NCI-H1417 (cell line): Measurements from ENCODE around the gene SLC25A24.
"Not testable (repeated sequence)": the region's sequence is repeated elsewhere in the genome, so short reads cannot be mapped to it uniquely, and the experiment has no call there.

Experiments
- DNase-seq, 3 experiments: peaks; one replicate each; lab custom pipeline; 2025; lab: John Stamatoyannopoulos, UW

SLC25A24 gene

DNA sequence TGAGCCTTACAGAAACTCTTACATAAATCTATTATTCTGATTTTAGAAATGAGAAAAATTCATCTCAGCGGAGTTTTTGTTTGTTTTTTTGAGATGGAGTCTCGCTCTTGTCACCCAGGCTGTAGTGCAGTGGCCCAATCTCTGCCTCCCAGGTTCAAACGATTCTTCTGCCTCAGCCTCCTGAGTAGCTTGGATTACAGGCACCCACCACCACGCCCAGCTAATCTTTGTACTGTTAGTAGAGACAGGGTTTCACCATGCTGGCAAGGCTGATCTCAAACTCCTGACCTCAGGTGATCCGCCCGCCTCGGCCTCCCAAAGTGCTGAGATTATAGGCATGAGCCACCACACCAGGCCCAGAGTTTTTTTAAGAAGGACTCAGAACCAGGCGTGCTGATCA, 60.6 kb downstream of the SLC25A24 start:
- not testable (repeated sequence) for DNase-seq

DNA sequence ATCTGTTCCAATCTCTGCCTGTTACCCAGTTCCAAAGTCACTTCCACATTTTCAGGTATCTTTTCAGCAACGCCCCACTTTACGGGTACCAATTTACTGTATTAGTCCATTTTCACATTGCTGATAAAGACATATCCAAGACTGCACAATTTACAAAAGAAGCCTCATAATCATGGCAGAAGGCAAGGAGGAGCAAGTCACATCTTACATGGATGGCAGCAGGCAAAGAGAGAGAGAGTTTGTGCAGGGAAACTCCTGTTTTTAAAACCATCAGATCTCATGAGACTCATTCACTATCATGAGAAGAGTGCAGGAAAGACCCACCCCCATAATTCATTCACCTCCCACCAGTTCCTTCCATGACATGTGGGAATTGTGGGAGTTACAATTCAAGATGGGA, 67.0 kb downstream of the SLC25A24 start:
- not testable (repeated sequence) for DNase-seq

GRCh38 chr1:108132367-108132766, 67.8 kb downstream of the SLC25A24 start:
- not testable (repeated sequence) for DNase-seq

GRCh38 chr1:108131281-108131680, 68.9 kb downstream of the SLC25A24 start:
- DNase-seq, result not testable (repeated sequence)

DNA sequence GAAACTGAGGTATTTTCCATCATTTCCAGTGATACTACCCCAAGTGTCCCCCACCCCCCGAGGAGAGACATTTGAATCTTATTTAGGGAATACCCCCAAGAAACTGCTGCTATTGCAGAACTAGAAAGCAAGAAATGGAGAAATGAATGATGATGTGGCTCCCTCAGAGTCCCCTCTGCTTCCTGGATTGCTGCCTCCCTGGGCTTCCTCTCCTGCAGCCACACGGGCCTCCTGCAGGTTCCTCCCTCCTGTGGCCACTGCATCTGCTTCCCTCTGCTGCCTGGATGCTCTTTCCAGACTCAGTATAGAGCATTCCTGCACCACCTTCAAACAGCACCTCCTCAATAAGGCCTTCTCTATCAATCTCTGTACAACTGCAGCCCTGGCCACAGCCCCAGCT, 69.3 kb downstream of the SLC25A24 start:
- DNase-seq, result no peak

- peak in 1 of 3 experiments; percentile 21 for DNase-seq
Measured at GRCh38 chr1:108129999-108130398, 70.1 kb downstream of the SLC25A24 start.

DNA sequence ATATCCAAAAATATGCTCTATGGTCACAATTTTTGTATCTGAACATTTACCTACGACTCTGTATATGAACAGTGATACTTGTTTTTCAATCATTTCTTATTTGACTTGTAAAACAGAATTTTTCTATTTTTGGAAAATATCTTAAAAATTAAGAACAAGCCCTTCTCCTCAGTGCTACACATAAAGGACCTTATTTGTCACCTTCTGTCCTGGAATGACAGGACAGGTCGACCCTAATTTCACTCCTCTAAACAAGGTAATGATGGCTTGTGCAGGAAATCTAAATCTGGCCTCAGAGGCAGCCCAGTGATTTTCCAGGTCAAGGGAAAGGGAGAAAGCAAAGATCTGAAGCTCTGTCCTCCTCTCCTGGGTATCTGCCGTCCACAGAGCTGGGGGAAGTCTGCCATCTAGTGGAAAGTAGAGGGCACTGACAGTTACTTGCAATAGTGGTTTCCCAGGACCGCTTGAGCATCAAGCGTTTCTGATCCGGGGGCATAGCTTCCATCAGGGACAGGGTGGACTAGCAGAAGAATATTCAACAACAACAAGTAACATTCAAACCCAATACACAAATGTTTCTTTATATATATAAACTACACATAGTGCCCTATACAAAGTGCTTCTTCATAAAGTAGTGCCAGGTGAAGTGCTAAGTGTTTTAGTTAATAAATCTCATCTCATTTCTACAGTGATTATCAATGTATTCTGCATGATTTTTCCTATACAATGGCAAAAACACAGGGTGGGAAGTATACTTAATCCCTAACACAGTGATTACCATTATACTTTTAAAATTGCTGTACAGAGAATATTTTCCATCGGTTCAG, 74.6 kb downstream of the SLC25A24 start:
- DNase-seq, result peak; percentile 63 to 91 (median 74)

DNA sequence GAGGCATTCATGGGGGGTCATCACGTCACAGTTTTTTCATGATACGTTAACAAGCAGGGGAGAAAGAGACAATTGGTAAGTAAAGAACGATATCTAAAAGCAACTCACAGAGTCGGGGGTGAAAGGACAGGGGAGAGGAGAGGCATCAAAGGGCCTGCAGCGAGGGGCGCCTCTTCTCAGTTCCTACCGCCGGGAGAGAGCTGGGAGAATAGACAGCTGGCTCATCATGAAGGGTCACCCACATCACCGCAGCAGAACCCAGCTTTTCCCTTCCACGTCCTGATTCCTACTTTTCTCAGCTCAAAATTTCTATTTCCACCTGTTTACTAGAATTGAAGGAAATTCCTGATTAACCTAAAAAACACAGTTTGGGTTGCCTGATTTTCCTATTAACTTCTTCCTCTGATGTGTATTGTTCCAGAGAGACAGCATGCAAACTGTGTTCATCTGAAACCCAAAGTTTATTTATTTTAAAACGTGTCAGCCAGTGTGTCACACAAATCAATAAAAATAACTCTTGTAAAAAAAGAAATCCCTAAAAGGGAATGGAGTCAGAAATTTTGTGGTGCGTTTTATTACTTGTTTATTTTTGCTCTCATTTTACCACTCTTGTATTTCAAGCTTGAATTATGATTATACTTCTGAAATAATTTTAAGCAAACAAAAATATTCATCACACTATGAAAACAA, 75.4 kb downstream of the SLC25A24 start:
- DNase-seq, result no peak

GRCh38 chr1:108124023-108124422, 76.1 kb downstream of the SLC25A24 start:
- DNase-seq, result no peak

DNA sequence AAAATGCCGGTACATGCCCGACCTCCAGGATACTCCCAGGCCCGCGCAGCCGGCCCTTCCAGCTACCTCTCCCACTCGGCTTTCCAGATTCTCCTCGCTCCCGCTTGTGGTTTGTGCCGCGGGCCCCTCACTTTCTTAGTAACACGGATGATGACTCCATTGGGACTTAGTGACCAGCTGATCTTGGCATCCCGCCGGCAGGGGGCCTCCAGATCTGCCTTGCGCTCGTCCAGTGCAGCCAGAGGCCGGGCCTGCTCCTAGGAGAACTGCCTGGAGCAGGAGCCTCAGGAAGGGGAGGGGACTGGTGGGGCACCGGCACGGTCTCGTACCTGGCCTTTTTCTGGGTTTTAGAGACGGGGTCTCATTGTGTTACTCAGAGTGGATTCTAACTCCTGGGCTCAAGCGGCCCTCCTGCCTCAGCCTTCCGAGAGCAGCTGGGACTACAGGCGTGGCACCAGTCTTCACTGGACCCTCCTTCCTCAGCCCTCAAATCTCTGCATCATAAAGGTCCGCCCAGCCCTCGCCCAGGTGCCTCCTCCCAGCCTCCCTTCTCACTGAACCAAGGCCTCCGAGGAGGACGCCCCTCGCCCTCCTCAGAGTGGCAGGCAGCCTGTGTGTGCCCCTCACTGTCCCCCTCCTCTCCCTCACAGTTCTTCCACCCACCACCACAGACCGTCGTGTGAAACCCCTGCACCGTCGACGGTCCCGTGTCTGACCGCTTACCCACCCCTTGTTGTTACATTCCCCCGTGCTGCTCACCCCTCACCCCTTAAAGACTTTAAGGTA, 78.6 kb downstream of the SLC25A24 start:
- no peak for DNase-seq

DNA sequence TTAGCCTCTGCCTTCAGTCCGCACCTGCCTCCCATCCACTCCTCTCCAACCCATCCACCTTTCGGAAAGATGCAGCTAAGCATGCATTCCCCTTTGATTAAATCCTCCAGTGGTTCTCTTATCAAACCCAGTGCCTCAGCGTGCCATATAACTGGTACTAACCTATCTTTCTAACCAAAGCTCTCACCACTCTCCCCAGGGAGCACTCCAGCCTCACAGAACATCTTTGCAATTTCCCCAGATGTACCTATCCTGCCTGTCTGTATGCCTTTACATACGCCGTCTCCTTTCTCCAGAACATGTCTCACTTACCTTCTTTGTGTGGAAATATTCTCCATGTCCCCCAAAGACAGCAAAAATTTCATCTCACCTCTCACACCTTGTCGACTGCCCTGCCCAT, 80.0 kb downstream of the SLC25A24 start:
- DNase-seq, result peak in 1 of 3 experiments; percentile 86

GRCh38 chr1:108119500-108119899, 80.6 kb downstream of the SLC25A24 start:
- DNase-seq, result no peak

DNA sequence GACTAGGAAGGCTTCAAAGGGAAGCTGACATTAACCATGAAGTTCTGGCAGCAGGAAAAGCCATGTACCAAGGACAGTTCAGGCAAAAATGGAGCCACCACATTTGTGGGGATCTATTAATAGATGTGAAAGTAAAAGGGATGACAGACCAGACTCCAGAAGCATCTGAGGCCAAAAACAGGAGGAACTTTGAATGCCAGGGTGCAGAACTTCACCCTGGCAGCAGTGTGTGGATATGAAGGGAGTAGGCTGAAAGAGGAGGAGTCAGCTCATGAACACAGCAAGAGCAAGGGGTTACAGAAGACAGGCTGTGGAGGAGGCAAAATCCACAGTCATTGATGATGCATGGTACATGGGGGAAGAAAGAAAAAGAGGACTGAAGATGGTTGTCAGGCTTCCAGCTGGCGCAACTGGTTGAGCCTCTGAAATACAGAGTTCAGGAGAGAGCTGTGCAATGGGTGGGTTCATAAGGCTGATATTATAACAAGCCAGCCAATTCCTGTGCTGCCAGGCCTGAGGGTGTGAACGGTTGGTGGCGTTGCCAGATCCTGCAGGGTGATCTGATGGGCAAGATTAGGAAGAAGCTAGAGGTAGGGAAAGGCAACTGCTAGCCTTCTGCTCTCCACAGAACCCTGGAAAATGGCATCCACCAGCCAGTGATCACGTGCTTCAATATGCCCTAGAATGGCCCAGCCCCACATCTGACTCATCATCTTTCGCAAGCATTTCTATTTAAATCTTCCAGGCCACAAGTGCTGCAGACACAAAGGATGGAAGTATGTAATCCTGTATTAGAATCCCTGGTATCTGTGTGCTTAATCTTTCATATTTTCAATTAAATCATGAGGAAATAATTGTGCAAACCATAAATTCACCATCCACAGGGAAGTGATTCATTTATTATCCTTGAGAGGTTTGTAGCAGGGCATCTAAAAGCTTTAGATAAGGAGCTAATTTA, 81.9 kb downstream of the SLC25A24 start:
- no peak for DNase-seq

- no peak for DNase-seq
Measured at GRCh38 chr1:108117237-108117636, 82.9 kb downstream of the SLC25A24 start.

- peak in 1 of 3 experiments; percentile 8 for DNase-seq
Measured at GRCh38 chr1:108114033-108114599, 86.0 kb downstream of the SLC25A24 start.

- no peak for DNase-seq
Measured at GRCh38 chr1:108113496-108113895, 86.6 kb downstream of the SLC25A24 start.

GRCh38 chr1:108109295-108109973, 90.7 kb downstream of the SLC25A24 start:
- no peak for DNase-seq

GRCh38 chr1:108108119-108108518, 92.0 kb downstream of the SLC25A24 start:
- DNase-seq, result no peak

- DNase-seq, result no peak
Measured at GRCh38 chr1:108107658-108108057, 92.5 kb downstream of the SLC25A24 start.

GRCh38 chr1:108106775-108107174, 93.4 kb downstream of the SLC25A24 start:
- DNase-seq, result no peak
